Effector CD8-positive, alpha-beta T cell (primary cell): ENCODE data around the gene TPGS1.
"Not testable (repeated sequence)": the region's sequence is repeated elsewhere in the genome, so short reads cannot be mapped to it uniquely, and the experiment has no call there.

Source experiments
- DNase-seq: peaks from one replicate; lab custom pipeline; 2025; lab: John Stamatoyannopoulos, UW

Gene TPGS1

GRCh38 chr19:475360-475759 lies 31.9 kb upstream of the TPGS1 start:
- no peak for DNase-seq

GRCh38 chr19:478236-478903 lies 28.9 kb upstream of the TPGS1 start:
- DNase-seq = no peak

DNA sequence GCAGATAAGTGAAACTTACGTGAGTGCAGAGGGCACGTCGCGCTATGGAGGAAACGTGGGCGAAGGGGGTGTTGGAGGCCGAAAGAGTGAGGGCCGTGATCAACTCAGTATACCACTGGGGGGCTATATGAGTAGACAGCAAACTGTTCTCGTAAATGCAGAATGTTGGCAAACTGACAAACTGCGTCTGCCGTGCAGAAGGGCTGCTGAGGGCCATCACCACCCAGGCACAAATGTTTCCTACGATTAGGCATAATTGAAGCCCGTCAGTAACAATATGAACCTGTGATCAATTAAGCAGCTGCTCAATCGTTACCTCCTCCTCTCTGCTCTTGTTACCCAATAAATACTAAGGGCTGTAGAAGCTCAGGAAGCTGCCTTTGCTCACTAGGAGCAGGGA lies 28.3 kb upstream of the TPGS1 start:
- no peak for DNase-seq

- DNase-seq = peak; percentile 31
These were observed 27.1 kb upstream of the TPGS1 start for GRCh38 chr19:480016-480855.

- DNase-seq = not testable (repeated sequence)
These were observed 26.2 kb upstream of the TPGS1 start for GRCh38 chr19:481100-481499.

DNA sequence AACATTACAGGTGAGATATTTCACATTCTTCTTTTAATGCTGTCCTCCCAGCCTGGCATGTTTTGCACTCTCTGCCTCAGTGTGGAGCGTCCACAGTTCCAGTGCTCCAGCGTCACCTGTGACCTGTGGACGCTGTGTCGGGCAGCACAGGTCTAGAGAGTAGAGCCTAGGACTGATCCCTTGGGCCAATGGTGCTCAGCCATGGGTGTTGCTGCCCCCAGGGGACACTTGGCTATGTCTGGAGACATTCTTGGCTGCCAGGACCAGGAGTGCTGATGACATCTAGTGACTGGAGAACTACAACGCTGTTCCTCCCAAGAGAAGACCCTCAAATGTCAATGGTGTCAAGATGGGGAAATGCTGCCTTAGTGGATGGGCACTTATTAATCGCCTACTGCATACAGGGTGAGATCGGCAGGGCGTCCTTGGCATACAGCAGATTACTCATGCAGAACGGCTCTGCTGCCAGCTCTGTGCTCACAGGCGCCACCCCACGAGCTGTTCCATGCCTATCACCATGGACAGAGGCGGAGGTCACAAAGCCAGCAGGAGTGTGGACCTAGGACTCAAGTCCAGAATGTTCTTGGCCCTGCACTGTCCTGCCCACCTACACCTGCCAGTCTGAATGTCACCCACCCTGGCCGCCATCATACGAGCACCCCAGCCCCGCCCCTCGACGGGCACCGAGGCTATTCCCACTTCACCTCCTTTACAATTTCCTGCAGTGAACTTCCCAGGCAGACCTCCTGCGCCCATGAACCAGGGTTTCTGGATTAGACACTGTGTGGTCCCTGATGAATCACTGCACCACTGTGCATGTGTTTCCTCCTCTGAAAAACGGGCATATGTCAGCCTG lies 24.9 kb upstream of the TPGS1 start:
- DNase-seq = no peak

DNA sequence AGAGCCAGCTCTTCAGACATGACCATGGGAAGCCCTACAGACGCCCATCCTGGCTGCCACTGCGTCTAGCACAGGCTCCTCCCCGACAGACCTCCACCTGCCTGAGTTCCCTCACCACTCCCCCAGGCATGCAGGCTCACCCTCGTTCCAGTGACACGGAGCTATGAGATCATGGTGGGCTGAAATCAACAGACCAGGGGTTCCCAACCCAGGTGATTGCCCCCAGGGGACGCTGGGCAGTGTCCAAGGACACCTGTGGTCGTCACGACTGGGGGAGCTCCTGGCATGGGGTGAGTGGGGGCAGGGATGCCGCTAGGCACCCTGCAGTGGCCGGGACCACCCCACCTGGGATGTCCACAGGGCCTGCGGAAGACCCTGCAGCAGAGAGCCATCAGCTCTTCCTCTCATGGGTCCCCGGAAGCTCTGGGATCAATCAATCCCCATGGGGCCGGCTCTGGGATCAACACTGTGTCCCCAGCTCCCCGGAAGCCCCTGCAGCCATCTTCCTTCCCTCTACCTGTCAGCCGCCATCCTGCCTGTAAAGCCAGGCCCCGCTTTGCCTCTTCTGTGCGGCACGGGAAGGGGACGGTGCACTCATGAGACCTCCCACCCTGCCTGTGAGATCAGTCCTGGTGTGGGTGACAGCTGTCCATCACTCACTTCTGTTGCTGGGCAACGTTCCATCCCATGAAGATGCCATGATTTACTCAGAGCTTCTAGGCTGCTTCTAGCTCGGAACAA lies 23.8 kb upstream of the TPGS1 start:
- DNase-seq = no peak

- DNase-seq = no peak
These were observed 22.8 kb upstream of the TPGS1 start for GRCh38 chr19:484494-484893.

- DNase-seq = no peak
These were observed 22.2 kb upstream of the TPGS1 start for GRCh38 chr19:485077-485476.

GRCh38 chr19:485583-486236 lies 21.6 kb upstream of the TPGS1 start:
- no peak for DNase-seq

- DNase-seq = peak; percentile 75
These were observed 18.5 kb upstream of the TPGS1 start for GRCh38 chr19:488505-489417.

DNA sequence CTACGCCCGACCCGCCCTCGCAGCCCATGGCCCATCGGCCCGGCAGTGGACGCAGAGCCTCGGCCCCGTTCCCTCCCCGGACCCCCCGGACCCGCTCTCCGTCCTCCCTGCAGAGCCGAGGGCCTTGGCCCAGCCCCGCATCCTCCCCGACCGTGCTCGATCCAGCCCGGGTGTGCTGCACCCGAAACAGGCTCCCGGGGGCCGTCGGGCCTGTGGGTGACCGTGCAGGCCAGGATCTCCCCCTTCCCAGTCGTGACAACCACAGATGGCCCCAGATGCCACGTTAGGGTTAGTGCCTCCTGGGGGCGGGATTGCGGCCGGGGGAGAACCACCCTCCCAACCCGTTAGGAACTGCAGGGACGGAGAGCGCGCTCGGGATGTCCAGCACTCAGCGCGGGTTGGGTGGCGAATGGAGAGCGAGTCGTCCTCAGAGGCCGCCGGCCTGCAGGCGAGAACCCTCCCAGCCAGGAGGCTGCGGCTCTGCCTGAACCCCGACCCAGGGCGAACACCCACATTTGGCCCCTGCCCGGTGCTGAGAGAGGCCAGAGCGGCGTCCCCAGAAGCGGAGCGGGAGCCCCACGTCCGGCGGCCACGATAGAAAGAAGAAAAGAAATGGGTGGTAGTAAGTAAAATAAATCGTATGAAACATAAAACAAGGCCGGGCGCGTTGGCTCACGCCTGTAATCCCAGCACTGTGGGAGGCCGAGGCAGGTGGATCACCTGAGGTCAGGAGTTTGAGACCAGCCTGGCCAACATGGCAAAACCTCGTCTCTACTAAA lies 17.7 kb upstream of the TPGS1 start:
- no peak for DNase-seq

GRCh38 chr19:491146-491741 lies 16.1 kb upstream of the TPGS1 start:
- peak; percentile 46 for DNase-seq

DNA sequence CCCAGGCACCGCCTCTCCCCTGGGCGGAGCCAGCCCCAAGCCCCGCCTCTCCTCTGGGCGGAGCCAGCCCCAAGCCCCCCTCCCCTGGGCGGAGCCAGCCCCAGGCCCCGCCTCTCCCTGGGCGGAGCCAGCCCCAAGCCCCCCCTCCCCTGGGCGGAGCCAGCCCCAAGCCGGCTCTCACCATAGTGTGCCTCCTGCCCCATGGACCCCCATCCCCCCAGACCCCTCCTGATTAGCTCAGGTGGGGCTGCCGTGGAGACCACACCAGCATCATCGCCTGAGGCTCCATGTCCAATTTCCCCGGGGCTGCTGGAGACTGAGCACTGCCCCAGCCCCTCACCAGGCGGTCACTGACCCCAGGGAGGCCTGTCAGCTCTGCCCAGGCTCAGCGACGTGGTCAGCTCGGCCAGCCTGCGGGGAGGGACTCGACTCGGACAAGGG lies 15.2 kb upstream of the TPGS1 start:
- DNase-seq = peak; percentile 71

DNA sequence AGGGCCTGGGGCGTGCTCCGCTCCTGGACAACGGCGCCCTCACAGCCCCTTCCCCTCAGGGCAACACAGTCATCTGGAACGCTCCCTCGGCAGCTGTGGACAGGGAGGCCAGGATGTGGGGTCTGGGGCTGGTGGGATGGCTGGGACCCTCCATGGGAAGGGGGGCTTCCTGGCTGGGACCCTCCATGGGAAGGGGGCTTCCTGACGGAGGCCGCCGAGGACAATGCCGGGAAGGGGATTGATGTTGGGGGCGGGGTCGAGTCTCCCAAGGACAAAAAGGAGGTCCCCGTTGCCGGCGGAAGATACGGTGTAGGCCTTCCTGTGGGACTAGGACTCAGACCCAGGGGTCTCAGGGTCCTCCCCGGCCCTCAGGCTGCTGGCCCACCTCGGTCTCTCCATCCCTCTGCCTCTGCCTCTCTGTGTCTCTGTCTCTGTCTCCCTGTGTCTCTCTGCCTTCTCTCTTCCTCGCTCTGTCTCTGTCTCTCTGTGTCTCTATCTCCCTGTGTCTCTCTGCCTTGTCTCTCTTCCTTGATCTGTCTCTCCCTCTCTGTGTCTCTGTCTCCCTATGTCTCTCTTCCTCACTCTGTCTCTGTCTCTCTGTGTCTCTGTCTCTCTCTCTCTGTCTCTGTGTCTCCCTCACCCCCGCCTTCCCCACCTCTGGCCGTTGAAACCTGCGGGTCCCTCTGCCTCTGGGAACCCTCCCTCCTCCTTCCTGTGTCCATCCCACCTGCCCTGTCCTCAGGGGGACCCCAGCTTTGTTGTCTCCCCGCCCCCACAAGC lies 13.7 kb upstream of the TPGS1 start:
- DNase-seq = no peak

GRCh38 chr19:494171-495080 lies 12.9 kb upstream of the TPGS1 start:
- no peak for DNase-seq

GRCh38 chr19:495081-495401 lies 12.3 kb upstream of the TPGS1 start:
- DNase-seq = no peak
